ENCODE data around the gene SLC2A4RG. TPM values are rescaled to one million over a fixed set of nuclear protein-coding genes. Genes with fewer than 3 reads are reported as not detected.

Gene SLC2A4RG
- total RNA-seq, 5 donors from 2014 or later (not counting 1 experiment from before 2014, with no cell fraction given): 110 to 173 (median 135) TPM

GRCh38 chr20:63732118-63733095, 7.2 kb upstream of the SLC2A4RG start:
- DNase-seq (no peak), ATAC-seq (replicated peaks in 1 of 4) (no peak)
- CTCF ChIA-PET: no interaction called here
- H3K36me3 ChIP-seq (ENCODE audit: control insufficient read depth in 2 of 2, extremely low read depth in 1 of 2, insufficient read depth in 1 of 2, low read length in 1 of 2): peaks cover 7 to 28% of the 10 kb centered on the region in 2 donors
- H3K27me3 ChIP-seq (replicated peaks in 1 of 2; ENCODE audit: control insufficient read depth in 2 of 2, extremely low read depth in 1 of 2, insufficient read depth in 2 of 2, low read length in 1 of 2): no peaks in the 10 kb centered on the region
- no peak overlapping the region for H3K4me3 Mint-ChIP-seq
- no peak overlapping the region for H3K27ac Mint-ChIP-seq
- POLR2A ChIA-PET: no interaction called here
- H3K36me3 Mint-ChIP-seq: peaks cover 9% of the 10 kb centered on the region
- peaks cover 27 to 45% (median 37%) of the 10 kb centered on the region in 3 donors for H3K4me1 Mint-ChIP-seq
- no peak overlapping the region for H3K27ac ChIP-seq (ENCODE audit: low read length)
- H3K27me3 Mint-ChIP-seq: no peaks in the 10 kb centered on the region
- H3K4me3 ChIP-seq (ENCODE audit: control insufficient read depth in 1 of 2, extremely low read depth in 1 of 2, low read length in 1 of 2): no peak overlapping the region
- H3K9me3 Mint-ChIP-seq: no peaks in the 10 kb centered on the region
- H3K9me3 ChIP-seq: no peaks in the 10 kb centered on the region
- 94% methylated on average over 30 of the region's 38 CpGs for WGBS (ENCODE audit: insufficient coverage)
- H3K4me1 ChIP-seq (ENCODE audit: control insufficient read depth in 1 of 2, extremely low read depth in 1 of 2, insufficient read depth in 2 of 2, low read length in 2 of 2): peaks cover 22 to 86% of the 10 kb centered on the region in 2 experiments

GRCh38 chr20:63733117-63733516, 6.5 kb upstream of the SLC2A4RG start:
- H3K36me3 Mint-ChIP-seq: peaks cover 9% of the 10 kb centered on the region
- WGBS (ENCODE audit: insufficient coverage): 96% methylated on average over 13 of the region's 13 CpGs
- no peak overlapping the region for H3K27ac ChIP-seq (ENCODE audit: low read length)
- H3K4me3 Mint-ChIP-seq: no peak overlapping the region
- POLR2A ChIA-PET: no interaction called here
- H3K36me3 ChIP-seq (ENCODE audit: control insufficient read depth in 2 of 2, extremely low read depth in 1 of 2, insufficient read depth in 1 of 2, low read length in 1 of 2): peaks cover 7 to 30% of the 10 kb centered on the region in 2 donors
- H3K4me1 Mint-ChIP-seq: peaks cover 27 to 38% (median 30%) of the 10 kb centered on the region in 3 donors
- H3K27ac Mint-ChIP-seq: peak overlapping the region in 1 of 2 donors; percentile 72
- H3K9me3 ChIP-seq: no peaks in the 10 kb centered on the region
- H3K27me3 ChIP-seq (replicated peaks in 1 of 2; ENCODE audit: control insufficient read depth in 2 of 2, extremely low read depth in 1 of 2, insufficient read depth in 2 of 2, low read length in 1 of 2): no peaks in the 10 kb centered on the region
- peaks cover 18 to 81% of the 10 kb centered on the region in 2 experiments for H3K4me1 ChIP-seq (ENCODE audit: control insufficient read depth in 1 of 2, extremely low read depth in 1 of 2, insufficient read depth in 2 of 2, low read length in 2 of 2)
- H3K4me3 ChIP-seq (ENCODE audit: control insufficient read depth in 1 of 2, extremely low read depth in 1 of 2, low read length in 1 of 2): no peak overlapping the region
- H3K9me3 Mint-ChIP-seq: no peaks in the 10 kb centered on the region
- DNase-seq: no peak
- no peak for ATAC-seq (replicated peaks in 1 of 4)
- no peaks in the 10 kb centered on the region for H3K27me3 Mint-ChIP-seq
- CTCF ChIA-PET: no interaction called here

- WGBS (ENCODE audit: insufficient coverage): 83% methylated on average over 9 of the region's 18 CpGs
- Histone ChIP-seq H3K4me1 (ENCODE audit: control insufficient read depth in 1 of 2, extremely low read depth in 1 of 2, insufficient read depth in 2 of 2, low read length in 2 of 2) (peaks cover 17 to 81% of the 10 kb centered on the region in 2 experiments), H3K27ac (ENCODE audit: low read length) (no peak overlapping the region), H3K36me3 (ENCODE audit: control insufficient read depth in 2 of 2, extremely low read depth in 1 of 2, insufficient read depth in 1 of 2, low read length in 1 of 2) (peaks cover 11 to 35% of the 10 kb centered on the region in 2 donors), H3K27me3 (replicated peaks in 1 of 2; ENCODE audit: control insufficient read depth in 2 of 2, extremely low read depth in 1 of 2, insufficient read depth in 2 of 2, low read length in 1 of 2) (no peaks in the 10 kb centered on the region), H3K9me3 (no peaks in the 10 kb centered on the region), H3K4me3 (ENCODE audit: control insufficient read depth in 1 of 2, extremely low read depth in 1 of 2, low read length in 1 of 2) (no peak overlapping the region)
- Mint-ChIP-seq H3K27ac (peak overlapping the region; percentile 72 to 79), H3K4me3 (peak overlapping the region in 1 of 3 donors; percentile 44), H3K27me3 (no peaks in the 10 kb centered on the region), H3K36me3 (peaks cover 9% of the 10 kb centered on the region), H3K4me1 (peaks cover 27 to 35% (median 27%) of the 10 kb centered on the region in 3 donors), H3K9me3 (no peaks in the 10 kb centered on the region)
- ChIA-PET POLR2A (no interaction called here), CTCF (no interaction called here)
- ATAC-seq (replicated peaks in 1 of 4) (no peak), DNase-seq (no peak)
Observed at GRCh38 chr20:63733579-63734081, 5.9 kb upstream of the SLC2A4RG start.

- Histone ChIP-seq H3K9me3 (no peaks in the 10 kb centered on the region), H3K27me3 (replicated peaks in 1 of 2; ENCODE audit: control insufficient read depth in 2 of 2, extremely low read depth in 1 of 2, insufficient read depth in 2 of 2, low read length in 1 of 2) (no peaks in the 10 kb centered on the region), H3K4me1 (ENCODE audit: control insufficient read depth in 1 of 2, extremely low read depth in 1 of 2, insufficient read depth in 2 of 2, low read length in 2 of 2) (peaks cover 20 to 81% of the 10 kb centered on the region in 2 experiments), H3K27ac (ENCODE audit: low read length) (no peak overlapping the region), H3K36me3 (ENCODE audit: control insufficient read depth in 2 of 2, extremely low read depth in 1 of 2, insufficient read depth in 1 of 2, low read length in 1 of 2) (peaks cover 13 to 39% of the 10 kb centered on the region in 2 donors), H3K4me3 (ENCODE audit: control insufficient read depth in 1 of 2, extremely low read depth in 1 of 2, low read length in 1 of 2) (no peak overlapping the region)
- Mint-ChIP-seq H3K4me1 (peaks cover 26 to 29% (median 27%) of the 10 kb centered on the region in 3 donors), H3K27ac (peak overlapping the region; percentile 72 to 79), H3K36me3 (peaks cover 9% of the 10 kb centered on the region), H3K4me3 (peak overlapping the region in 1 of 3 donors; percentile 44), H3K27me3 (no peaks in the 10 kb centered on the region), H3K9me3 (no peaks in the 10 kb centered on the region)
- CTCF ChIA-PET: no interaction called here
- no peak for ATAC-seq (replicated peaks in 1 of 4)
- POLR2A ChIA-PET: no interaction called here
- no peak for DNase-seq
- WGBS (ENCODE audit: insufficient coverage): 93% methylated on average over 22 of the region's 25 CpGs
Observed at GRCh38 chr20:63734111-63734945, 5.2 kb upstream of the SLC2A4RG start.

- 93% methylated on average over 48 of the region's 48 CpGs for WGBS (ENCODE audit: insufficient coverage)
- Histone ChIP-seq H3K4me1 (ENCODE audit: control insufficient read depth in 1 of 2, extremely low read depth in 1 of 2, insufficient read depth in 2 of 2, low read length in 2 of 2) (peaks cover 20 to 72% of the 10 kb centered on the region in 2 experiments), H3K9me3 (no peaks in the 10 kb centered on the region), H3K36me3 (ENCODE audit: control insufficient read depth in 2 of 2, extremely low read depth in 1 of 2, insufficient read depth in 1 of 2, low read length in 1 of 2) (peaks cover 13 to 39% of the 10 kb centered on the region in 2 donors), H3K27ac (ENCODE audit: low read length) (peak overlapping the region; percentile 69), H3K4me3 (ENCODE audit: control insufficient read depth in 1 of 2, extremely low read depth in 1 of 2, low read length in 1 of 2) (no peak overlapping the region), H3K27me3 (replicated peaks in 1 of 2; ENCODE audit: control insufficient read depth in 2 of 2, extremely low read depth in 1 of 2, insufficient read depth in 2 of 2, low read length in 1 of 2) (no peaks in the 10 kb centered on the region)
- H3K36me3 Mint-ChIP-seq: peaks cover 9% of the 10 kb centered on the region
- DNase-seq (no peak), ATAC-seq (replicated peaks in 1 of 4) (no peak)
- POLR2A ChIA-PET: interaction anchor here in 1 of 2 donors (0.6 to 0.9 kb wide), 2 partner anchors 27 to 198 kb away, joined by 3 read pairs; partner anchors contain the start of genes ARFRP1, PTK6 and ZGPAT
- peak overlapping the region; percentile 84 to 90 (median 89) for H3K4me3 Mint-ChIP-seq
- H3K27me3 Mint-ChIP-seq: no peaks in the 10 kb centered on the region
- H3K27ac Mint-ChIP-seq: peak overlapping the region; percentile 92 to 93
- H3K4me1 Mint-ChIP-seq: peaks cover 24 to 27% (median 26%) of the 10 kb centered on the region in 3 donors
- CTCF ChIA-PET: interaction anchor here in 1 of 2 donors (2.1 kb wide), 1 partner anchor 28 kb away, joined by 20 read pairs; the partner anchor contains the start of genes ARFRP1 and ZGPAT
- no peaks in the 10 kb centered on the region for H3K9me3 Mint-ChIP-seq
Observed at GRCh38 chr20:63734946-63735858, 4.4 kb upstream of the SLC2A4RG start.

All from T-cell (primary cell).